D721Med (cell line): ENCODE measurements around the gene ADISSP.

ENCODE experiments used
- DNase-seq: peaks from one replicate; pipeline ENCODE4 v3.0.0; 2011; ENCODE audit warnings: low spot score; ENCODE audit not compliant: insufficient read length
- FAIRE-seq: peaks from 2 replicates; lab custom pipeline; 2011; peaks lifted over from hg19 to GRCh38; lab: Jason Lieb, UNC
- TF ChIP-seq, protein P1 (sequence below): IDR thresholded peaks from 2 replicates; pipeline ENCODE4 v1.5.1; 2012; ENCODE audit warnings: mild to moderate bottlenecking, control low read depth; ENCODE audit not compliant: insufficient read depth; ENCODE audit errors: missing control alignments

Gene ADISSP

DNA sequence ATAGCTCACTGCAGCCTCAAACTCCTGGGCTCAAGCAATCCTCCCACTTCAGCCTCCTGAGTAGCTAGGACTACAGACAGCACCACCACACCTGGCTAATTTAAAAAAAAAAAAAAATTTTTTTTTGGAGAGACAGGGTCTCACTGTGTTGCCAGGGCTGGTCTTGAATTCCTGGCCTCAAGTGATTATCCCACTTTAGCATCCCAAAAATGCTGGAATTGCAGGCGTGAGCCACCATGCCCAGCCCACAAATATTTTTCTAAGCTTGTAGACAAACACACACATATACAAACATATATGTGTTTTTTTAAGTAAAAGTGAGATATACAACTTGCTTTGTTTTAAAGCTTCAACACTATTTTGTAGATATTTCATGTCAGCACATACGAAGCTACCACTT is 24.3 kb downstream of the ADISSP start:
- DNase-seq: no peak
- FAIRE-seq: no peak
- TF ChIP-seq, protein P1, sequence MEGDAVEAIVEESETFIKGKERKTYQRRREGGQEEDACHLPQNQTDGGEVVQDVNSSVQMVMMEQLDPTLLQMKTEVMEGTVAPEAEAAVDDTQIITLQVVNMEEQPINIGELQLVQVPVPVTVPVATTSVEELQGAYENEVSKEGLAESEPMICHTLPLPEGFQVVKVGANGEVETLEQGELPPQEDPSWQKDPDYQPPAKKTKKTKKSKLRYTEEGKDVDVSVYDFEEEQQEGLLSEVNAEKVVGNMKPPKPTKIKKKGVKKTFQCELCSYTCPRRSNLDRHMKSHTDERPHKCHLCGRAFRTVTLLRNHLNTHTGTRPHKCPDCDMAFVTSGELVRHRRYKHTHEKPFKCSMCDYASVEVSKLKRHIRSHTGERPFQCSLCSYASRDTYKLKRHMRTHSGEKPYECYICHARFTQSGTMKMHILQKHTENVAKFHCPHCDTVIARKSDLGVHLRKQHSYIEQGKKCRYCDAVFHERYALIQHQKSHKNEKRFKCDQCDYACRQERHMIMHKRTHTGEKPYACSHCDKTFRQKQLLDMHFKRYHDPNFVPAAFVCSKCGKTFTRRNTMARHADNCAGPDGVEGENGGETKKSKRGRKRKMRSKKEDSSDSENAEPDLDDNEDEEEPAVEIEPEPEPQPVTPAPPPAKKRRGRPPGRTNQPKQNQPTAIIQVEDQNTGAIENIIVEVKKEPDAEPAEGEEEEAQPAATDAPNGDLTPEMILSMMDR: no peak

DNA sequence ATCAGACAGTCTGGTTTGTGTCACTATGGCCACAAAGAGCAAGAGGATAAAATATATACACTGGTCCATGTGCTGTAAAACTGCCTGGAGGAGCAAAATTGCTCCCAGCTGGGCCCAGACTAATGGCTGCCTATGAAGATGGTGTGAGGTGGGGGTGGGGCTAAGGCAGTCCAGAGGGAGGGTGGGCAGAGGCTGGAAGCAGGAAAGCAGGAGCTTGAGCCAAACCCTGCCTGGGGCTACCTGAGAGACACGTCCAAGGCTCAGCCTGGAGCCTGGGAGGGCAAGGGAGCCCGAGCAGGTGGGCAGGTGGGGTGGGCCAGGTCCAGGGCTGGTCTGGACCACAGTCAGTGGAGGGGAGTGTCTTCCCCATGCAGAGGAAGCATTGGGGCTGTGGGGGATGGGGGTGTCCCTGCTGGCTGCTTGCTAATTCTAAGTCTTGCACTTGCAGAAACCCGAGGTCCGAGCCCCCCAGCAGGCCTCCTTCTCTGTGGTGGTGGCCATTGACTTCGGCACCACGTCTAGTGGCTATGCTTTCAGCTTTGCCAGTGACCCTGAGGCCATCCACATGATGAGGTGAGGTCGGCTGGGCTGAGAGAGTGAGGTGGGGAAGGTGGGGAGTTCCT is 25.6 kb downstream of the ADISSP start:
- DNase-seq (no peak), FAIRE-seq (no peak)
- TF ChIP-seq, protein P1: no peak

DNA sequence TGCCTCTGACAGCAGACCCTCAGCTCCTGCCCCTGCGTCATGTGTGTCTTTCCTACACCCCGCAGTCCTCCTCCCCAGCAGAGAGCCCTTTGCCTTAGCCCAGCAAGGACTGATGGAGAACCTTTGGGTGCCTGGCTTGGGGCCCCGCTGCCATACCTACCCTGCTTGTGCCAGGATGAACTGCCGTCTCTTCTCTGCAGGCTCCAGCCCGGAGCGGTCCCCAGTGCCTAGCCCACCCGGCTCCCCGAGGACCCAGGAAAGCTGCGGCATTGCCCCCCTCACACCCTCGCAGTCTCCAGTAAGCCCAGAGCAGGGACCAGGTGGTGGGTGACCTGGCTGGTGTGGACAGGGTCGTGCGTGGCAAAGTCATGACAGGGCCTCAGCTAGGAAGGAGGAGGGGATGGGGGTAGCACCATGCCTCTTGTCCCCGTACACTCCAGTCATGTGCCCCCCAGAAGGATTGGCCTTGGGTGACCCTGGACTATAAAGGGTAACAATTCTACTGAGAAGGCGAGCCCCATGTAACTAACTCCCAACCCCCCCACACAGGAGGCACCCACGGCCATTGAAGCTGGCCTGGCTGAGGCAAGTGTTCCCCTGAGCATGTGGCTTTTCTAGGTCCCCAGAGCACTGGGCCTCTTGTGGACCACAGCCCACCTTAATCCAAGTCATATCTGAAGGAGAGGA is 26.8 kb downstream of the ADISSP start:
- TF ChIP-seq, protein P1: no peak
- FAIRE-seq: no peak

DNA sequence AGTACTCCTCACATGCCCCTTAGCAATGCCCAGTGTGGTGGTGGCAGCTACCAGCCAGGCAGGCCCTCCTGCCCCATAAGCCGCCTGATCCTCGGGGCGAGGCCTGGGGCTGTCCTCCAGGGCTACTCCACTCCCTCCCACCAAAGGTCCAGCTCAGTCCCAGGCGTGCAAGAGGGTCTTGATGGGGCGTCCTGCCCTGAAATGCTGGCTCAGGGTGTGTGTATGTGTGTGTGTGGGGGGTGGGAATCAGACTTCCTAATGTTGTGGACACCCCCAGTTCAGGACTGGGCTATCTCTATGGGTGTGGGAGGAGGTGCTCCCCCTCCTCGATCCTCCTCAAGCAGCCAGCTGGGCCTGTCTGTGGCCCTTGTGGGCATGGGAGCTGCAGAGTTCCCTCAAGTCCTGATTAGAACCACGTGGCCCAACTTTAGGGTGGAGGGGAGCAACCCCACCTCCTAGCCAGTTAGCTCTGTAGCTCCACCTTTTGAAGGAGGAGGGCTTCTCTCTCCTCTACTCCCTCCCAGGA is 27.6 kb downstream of the ADISSP start:
- DNase-seq: no peak
- FAIRE-seq: no peak
- TF ChIP-seq, protein P1: no peak

More for the DNA sequence above, 26.8 kb downstream of the ADISSP start:
- no peak for DNase-seq

DNA sequence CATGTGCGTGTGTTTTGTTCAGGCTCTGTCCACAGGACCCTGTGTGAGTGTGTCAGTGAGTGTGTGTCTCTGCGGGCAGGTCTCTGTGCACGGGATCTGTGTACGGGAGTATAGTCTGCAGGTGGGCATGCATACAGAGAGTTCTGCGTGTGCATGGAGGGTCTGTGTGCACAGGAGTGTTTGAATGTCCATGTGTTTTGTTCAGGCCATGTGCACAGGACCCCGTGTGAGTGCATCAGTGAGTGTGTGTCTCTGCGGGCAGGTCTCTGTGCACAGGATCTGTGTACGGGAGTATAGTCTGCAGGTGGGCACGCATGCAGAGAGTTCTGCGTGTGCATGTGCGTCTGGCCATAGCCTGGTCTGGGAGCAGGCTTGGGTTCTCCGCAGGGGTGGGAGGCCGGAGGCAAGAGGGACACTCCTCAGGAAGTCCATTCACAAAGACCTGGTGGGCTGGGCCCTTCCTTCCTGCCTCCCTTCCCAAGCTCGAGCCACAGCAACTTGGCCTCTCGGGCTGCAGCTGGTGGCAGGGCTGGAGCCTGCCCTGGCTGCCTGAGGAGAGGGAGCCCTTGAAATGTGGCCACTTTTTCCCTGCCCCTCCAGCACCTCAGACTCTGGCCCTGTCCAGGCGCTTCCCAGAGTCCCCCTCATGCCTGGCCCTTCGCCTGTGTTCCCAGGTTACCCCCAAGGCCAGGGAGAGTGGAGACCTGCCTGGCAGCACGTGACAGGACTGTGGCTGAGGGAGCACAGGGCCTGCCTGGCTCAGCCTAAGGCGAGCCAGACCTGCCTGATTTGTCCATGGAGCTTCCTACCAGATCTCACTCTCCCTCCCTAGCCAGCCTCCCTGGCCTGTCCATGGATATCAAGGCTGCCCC is 28.3 kb downstream of the ADISSP start:
- TF ChIP-seq, protein P1: no peak
- no peak for FAIRE-seq
- DNase-seq: no peak

DNA sequence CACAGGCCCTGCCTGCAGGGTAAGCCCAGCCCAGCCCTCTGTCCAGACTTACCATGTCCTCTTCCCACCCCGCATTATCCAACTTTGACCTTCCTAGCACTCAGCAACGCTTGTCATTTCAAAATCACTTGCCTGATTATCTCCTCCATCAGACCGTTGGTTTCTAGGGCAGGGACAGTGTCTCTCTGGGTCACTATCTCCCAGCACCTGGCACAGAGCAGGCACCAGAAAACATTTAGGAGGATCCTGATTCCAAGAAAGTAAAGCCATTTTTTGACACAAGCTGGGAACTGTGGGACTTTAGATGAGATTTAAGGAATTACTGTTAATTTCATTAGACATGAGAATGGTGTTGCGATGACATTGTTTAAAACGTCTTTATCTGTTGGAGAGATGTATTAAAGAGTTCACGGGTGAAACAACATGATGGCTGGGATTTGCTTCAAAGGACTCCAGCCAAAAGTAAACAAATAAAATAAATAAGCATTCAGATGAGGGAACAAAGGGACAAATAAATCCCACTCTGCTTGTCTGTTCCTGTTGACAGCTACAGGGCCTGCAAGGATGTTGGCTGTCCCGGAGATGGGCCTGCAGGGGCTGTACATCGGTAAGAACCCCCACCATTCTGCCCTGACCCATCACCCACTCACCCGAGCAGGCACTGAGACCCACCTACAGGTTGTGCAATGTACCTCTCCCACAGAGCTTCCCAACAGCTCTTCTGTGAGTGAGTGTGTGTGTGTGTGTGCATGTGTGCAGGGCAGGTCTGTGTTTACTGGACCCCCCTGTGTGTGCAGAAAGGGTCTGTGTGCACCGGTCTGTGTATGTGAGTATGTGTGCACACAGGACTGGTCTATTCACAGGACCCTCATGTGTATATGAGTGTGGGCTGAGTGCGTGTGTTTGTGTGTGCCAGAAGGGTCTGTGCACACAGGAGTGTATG is 29.2 kb downstream of the ADISSP start:
- FAIRE-seq (no peak), DNase-seq (no peak)
- TF ChIP-seq, protein P1: no peak
